Skin of body (tissue), 2 donors: ENCODE results near the gene NCOA1. TPM values are rescaled to one million over a fixed set of nuclear protein-coding genes. Genes with fewer than 3 reads are reported as not detected.
"Not testable (repeated sequence)": the region's sequence is repeated elsewhere in the genome, so short reads cannot be mapped to it uniquely, and the experiment has no call there.

ENCODE experiments used
- DNase-seq: peaks from one replicate; lab custom pipeline; 2025; lab: John Stamatoyannopoulos, UW
- total RNA-seq: library from RNA; depleted of rRNA; stranded (reverse); fragments of >200 nt; gene quantifications from one replicate; pipeline ENCODE4 v1.2.3, GENCODE V29; 2014

Gene NCOA1
- total RNA-seq, 1 donor from 2014 or later: 77.2 TPM

DNA sequence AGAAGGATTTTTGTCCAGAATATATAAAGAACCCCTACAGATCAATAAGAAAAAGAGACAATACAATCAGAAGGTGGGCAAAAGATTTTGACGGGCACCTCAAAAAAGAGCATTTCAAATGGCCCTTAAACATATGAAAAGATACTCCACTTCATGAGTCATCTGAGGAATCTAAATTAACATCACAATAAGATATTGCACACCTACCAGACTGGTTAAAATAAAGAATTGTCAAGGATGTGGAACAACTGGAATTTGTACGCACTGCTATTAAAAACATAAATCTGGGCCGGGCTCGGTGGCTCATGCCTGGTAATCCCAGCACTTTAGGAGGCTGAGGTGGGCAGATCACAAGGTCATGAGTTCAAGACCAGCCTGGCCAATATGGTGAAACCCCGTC lies 17.0 kb upstream of the NCOA1 start:
- no peak for DNase-seq

DNA sequence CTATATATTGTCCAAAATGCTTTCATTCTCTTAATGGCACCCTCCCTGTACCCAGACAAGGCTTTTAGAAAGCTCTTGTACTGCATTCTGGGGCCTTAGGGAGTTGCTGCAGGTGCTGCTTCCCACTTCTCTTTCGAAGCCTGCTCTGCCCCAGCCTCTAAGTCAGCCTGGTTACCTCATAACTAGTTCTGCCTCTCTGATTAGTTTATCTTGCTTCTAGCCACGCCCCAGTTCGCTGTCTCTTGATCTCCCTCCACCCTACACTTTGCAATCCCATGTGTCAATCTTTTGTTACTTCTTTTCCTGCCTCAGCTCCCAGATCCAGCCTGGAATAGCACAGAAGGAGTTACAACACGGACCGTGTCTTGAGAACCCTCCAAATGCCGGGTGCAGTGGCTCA lies 13.8 kb upstream of the NCOA1 start:
- no peak for DNase-seq

DNA sequence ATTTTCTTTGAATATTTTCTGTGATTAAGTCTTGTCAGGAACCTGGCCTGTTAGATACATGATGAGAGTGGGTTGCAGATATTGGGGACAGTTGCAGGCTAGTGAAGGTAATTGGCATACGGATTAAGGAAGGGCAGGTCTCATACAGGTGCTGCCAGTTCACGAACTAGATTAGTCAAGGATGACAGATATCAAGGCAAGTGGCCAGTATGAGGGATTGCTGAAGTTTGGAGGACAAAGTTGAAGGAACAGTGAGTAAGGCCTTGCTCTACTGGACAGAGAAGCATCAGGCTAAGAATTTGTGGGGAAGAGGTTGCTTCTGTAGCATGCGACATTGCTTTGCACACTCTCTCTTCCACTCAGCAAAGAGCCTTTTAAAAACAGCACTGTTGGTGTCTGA lies 12.8 kb upstream of the NCOA1 start:
- DNase-seq: no peak

DNA sequence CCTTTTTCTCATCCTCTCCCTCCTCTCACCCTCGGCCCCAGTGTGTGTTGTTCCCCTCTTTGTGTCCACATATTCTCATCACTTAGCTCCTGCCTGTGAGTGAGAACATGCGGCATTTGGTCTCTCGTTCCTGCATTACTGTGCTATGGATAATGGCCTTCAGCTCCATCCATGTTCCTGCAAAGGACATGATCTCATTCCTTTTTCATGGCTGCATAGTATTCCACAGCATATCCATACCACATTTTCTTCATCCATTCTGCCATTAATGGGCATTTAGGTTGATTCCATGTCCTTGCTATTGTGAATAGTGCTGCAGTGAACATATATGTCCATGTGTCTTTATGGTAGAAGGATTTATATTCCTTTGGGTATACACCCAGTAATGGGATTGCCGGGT lies 10.8 kb upstream of the NCOA1 start:
- DNase-seq: no peak

DNA sequence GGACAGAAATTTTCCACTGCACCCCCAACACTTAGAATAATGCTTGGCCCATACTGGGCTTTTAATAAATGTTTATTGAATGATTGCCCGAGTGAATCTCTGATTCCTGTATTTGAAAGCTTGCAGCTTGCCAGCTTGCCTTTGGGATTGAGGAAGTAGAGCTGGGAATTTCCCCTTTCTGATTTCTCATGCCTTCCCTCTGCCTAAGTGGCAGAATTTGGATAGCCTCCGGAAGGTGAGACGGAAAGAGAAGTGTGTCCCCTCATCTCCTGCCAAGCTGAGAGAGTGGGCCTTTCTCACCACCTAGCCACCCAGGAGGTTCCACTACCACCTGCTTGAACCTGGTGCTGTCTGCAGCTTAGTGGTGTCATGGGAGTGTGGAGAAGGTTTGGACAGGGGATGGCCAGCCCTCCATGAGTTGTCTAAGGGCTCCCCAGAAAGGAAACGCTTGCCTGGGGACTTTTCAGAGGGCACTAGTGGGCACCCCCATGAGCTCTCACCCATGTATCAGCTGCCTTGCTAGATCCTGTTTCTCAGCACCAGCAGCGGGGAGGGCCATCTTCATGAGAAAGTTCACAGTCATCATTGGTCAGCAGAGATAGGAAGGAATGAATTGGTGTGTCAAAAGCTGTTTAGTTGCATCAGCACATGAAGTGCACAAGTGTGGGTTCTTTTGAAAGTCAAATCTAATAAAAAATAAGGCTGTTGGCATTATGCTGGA lies 8.6 kb upstream of the NCOA1 start:
- DNase-seq: no peak

DNA sequence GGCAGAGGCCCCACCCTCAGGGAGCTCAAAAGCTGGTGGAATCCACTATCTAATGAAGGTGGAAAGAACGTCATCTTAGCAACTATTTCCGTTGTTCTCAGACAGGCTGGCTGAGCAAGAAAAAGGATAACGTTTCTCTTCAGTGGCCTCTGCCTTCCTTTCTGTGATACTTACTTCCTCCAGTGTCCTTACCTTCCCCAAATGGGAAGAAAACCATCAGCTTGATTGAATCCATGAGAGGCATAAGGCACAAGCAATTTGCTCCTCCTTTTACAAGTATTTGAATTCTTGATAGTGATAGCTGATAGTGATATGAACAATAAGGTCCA lies 8.1 kb upstream of the NCOA1 start:
- DNase-seq: no peak

DNA sequence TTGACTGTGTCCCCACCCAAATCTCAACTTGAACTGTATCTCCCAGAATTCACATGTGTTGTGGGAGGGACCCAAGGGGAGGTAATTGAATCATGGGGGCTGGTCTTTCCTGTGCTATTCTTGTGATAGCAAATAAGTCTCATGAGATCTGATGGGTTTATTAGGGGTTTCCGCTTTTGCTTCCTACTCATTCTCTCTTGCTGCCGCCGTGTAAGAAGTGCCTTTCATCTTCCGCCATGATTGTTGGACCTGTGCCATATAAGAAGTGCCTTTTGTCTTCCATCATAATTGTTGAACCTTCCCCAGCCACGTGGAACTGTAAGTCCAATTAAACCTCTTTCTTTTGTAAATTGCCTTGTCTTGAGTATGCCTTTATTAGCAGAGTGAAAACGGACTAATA lies 6.4 kb upstream of the NCOA1 start:
- DNase-seq: not testable (repeated sequence)

DNA sequence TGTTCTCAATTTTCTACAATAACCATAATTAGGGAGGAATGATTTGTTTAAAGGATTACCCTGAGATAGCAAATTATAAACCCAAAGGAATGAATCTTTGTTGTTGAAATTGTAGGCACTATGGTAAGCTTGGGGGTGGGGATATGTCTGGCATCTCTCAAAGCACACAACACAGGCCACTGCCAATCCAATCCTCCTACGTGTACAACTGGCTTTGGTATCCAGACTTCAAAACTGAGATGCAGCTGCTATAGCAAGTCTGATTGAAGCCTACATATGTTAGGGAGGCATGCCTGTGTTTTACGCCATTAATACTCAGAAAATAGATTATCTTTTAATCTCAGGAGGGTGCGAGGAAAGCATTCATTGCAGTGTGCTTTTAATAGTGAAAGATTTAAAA lies 5.9 kb upstream of the NCOA1 start:
- DNase-seq: no peak

DNA sequence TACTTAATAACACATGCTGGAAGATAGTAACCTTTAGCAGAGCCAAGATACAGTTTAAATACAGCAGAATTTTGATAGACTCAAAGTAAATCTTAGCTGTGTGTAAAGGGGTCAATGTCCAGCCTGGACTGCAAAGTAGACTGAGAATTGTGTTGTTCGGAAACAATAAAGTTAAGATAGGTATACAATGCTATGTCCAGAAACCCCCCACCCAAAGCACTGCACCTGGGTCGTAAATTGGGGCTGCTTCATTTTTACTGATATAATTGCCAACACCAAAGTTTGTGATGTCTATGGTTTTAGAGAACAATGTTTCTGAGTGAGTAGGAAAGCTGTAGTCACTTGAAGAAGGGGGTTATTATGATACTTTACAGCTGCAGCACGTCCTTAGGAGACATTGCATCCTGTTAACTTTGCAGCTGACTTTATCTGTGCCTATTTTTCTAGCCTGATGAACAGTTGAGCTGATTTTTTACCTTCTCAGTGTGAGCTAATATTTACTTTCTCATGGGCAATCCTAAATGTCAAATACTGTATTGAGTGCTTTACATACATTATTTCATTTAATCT lies 4.3 kb upstream of the NCOA1 start:
- DNase-seq: no peak

DNA sequence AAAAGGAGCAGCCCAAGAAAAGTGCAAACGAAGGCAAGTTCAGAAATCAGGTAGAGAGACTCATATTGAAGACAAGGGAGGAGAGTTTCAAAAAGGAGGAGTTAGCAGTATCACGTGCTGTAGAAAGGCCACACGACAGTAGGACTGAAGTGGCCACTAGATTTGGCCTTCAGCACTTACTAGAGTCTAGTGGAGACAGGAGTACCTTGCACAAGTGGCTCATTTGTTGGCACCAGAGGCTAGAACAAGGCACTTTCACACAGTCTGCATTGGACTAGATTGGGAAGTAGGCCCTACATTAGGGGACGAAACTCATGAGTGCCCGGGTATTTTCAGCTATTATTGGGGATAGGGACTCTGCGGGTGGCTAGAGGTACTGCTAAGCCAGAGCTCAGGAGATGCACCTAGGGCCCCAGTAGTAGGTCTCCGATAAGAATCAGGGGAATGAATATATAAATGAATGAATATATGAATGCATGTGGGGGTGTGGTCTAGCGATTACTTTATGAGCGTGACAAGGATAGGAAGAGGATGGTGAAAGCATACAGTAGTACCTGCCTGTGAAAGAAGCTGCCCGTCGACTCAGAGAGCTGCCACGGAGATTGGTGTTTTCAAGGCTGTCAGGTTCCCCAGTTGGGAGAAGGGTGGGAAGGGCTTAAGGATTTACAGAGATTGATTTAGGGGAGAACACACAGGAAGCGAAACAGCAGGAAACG lies 1.4 kb upstream of the NCOA1 start:
- DNase-seq: no peak

DNA sequence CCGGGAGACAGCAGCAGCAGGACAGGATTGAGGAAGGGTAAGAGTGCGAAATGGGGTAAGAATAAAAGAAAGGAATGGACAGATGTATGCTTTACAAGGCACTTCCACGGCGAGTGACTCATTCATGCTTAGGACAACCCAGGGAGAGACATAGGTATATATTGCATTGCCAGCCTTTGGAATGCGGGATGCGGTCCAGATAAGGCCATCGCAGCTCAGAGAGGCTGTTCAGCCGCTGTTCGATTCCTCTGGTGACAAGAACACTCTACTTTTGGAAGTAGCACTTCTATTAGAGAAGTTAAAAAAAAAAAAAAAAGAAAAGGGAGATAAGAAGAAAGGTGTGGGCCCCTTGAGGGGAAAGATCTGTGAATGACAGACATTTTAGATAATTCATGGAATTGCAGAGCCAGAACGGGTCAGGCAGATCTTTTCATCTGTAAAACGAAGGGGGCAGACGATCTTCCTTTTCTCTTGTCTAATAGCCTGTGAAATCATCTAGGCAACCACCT lies 819 bp upstream of the NCOA1 start:
- DNase-seq: no peak

DNA sequence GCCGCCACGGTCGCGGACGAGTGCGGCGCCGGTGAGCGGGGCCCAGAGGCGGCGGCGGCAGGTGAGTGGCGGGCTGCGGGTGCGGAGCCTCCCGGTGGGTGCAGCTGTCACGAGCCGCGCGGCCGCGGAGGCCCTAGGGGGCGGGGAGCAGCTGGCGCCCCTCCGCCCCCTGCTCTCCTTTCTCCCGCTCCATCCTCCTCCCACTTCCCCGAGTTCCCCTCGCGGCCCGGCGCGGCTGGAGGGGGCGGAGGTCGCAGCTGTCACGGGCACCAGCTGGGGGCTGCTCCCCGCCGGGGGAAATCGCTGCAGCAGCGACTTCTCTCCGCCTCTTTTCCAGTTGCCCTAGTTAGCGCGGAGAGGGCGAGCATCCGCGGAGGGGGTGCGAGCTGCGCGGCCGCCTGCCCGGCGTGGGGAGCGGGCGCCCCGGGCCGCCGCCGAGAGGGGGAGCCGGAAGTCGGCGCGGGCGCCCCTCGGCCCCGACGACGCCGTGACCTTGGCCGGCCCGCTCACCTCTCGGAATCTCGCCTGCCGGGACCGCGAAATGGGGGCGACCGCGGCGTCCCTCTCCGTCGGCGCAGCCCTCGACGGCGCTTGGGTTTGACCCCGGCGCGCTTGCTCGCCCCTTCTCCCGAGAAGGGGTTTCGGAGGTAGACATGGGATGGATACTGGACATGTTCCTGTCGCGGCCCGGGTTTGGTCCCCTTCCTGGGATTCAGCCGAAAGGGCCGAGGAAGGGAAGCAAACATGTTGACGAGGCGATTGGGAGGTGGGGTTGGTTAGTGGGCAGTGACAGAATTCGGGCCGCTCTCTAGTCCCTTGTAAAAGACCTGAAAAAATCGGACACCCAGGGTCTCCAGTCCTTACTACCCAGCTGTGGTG lies 727 bp downstream of the NCOA1 start:
- peak; percentile 53 for DNase-seq

DNA sequence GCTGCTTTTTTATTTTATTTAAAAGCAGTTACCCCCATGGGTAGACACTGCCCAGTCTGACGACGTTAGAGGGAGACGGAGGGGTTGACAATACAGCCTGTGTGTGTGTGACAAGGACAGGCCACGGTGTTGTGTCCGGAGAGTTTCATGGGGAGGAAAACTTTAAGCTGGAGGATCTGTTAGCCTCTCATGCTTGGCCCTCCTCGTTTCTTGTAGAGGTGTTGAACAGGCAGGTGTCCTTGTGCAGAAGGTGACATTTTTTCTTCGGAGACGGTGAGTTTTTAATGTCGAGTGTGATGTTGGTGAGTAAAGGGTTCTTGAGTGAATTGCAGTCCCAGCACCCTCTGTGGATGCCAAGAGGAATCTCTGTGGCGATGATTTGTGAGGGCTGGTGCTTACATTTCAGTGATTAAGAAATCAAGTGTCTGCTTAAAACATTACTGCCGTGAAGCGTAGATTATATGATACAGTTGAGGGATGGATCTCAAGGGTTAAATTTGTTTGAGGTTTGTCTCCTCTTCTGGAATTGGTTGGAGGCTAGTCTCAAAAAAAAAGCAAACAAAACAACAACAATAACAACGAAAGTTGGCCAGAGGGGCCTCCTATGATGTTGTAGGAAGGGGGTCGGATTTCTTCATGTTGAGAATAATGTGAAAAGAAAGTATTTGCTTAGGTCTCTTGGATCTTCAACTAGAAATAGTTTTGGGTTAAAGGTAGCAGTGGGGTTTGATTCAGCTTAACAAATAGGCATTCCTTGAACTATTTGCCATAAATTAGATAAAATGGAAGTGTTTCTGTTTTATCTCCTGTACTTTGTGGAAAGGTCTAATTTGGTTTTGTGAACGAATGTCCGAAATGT lies 1.6 kb downstream of the NCOA1 start:
- DNase-seq: peak; percentile 30

DNA sequence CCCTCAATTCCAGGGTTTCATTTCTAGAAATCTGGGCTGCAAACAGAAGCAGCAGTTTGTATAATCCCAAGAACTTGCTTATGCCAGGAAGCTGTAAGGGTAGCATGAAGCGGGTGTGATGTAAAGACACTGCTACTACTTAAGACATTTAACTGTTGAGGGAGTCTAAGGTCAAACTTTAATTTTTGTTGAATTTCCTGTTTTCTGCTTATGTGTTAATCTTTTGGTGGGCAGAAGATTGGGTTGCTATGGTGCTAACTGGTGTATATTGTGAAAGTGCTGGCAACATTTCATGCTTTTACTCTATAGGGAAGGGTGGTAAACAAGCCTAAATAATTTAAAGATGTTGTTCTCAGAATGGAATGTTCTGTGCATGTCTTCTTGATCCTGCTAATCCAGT lies 2.7 kb downstream of the NCOA1 start:
- DNase-seq: peak; percentile 48

DNA sequence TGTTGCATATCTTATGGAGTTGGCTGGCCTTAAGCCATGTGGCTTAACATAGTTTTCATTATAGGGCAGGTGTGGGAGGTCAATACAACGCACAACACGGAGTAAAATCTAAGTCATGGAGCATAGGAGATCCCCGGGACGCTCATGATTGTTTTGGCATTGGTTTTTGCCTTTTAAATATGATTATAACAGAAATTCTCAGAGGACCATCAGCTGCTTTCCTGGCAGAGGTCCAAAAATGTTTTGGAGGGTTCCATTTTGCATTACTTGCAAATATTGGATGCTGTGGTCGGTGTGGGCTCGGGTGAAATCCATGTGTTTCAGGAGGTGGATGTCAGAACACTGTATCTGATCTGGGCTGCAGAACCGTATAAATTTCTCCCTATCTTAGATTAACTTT lies 3.4 kb downstream of the NCOA1 start:
- DNase-seq: no peak

DNA sequence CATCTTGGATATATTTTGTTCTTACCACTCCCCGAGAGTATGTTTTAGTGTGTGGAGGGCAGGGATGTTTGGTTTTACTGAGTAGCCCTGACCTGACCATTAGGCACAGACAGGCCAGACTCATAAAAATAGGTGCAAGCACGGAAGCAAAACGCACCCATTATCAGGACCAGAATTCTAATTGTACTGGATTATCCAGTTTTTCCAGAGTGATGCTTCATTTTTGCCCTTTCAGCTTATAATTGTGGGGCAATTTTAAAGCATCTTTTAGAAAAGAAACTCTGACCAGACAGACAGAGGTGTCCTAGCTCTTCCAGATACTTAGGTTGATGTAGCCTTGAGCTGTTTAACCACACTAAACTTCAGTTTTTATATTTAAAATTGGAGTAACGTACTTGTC lies 4.4 kb downstream of the NCOA1 start:
- DNase-seq: no peak

DNA sequence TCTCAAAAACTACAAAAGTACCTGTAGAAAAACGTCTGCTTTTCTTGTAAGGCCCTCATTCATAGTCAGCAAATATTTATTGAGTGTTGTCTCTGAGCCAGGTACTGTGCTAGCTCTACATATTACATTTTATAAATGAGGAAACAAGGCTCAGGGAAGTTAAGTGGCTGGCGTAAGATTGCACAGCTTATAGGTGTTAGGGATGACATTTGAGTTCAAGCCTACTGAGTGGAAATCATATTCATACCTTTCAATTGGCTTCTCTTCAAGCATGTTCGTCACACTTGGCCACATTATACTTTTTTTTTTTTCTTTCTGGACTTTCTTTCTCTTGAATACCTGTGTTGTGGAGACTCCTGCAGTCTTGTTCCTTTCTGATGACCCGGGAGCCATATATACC lies 5.9 kb downstream of the NCOA1 start:
- DNase-seq: no peak

DNA sequence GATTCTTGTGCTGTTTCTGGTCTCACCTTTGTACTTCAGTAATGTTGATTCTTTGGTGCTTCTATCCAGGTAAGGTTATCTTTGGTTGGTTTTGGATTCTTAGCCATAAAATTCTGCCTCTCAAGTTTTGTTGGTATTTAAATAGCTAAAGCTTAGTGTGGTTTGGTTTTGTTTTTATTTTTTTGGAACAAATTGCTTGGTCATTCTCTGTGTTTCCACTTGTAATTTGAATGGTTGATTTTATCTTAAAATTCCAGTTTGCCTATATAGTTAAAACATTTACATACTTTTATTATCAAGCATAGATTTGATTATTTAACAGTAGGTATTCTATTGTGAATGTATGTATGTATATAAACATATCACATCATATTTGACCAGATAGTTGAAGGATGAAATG lies 6.6 kb downstream of the NCOA1 start:
- DNase-seq: no peak

DNA sequence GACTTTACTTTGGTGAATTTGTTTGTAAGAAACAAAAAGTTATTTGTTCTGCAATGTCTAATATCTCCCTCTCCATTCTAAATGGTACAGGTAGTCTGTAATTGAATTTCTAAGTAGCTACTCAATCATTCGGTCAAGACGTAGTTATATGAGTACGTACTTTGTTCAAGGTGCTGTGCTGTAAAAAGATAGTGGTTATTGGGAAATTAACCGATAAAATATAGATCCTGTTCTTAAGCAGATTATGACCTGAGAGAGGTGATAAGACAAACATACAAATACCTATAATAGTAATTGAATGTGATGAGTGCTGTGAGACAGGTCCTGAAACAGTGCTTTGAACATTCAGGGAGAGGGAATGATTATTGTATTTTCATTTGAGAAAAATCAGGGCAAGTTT lies 7.1 kb downstream of the NCOA1 start:
- no peak for DNase-seq

DNA sequence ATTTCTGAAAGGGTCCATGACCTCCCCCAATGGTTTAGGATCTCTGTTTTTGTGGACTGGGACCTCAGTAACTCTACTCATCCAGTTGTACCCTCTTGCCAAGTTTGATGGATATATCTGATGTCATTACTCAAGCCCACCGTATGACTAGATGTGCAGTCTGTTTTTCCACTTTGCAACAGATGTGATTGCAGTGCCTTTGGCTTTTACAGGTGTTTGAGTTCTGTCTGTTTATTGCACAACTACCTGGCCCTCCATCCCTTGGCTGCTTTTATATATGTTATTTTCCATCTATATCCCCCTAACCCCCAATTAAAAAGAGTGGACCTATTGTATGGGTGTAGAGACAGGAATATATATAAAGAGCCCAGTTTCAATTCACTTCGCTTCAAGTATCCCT lies 10.8 kb downstream of the NCOA1 start:
- no peak for DNase-seq
